Osteoblast (primary cell): ENCODE data around the gene ADCY4. TPM values are rescaled to one million over a fixed set of nuclear protein-coding genes. Genes with fewer than 3 reads are reported as not detected.

ENCODE experiments used
- DNase-seq: peaks from one replicate; pipeline ENCODE4 v3.0.0; 2011; ENCODE audit warnings: low spot score, mixed read lengths; ENCODE audit not compliant: insufficient read length; ENCODE audit errors: missing footprints
- H2AFZ ChIP-seq: 2 replicates; pipeline ENCODE4 v1.6.0; 2011; ENCODE audit warnings: mild to moderate bottlenecking, low read length
- H3K27ac ChIP-seq: 2 replicates; pipeline ENCODE4 v1.5.1; 2011; ENCODE audit warnings: mild to moderate bottlenecking, low read depth, low read length, moderate library complexity
- H3K27me3 ChIP-seq: 2 replicates; pipeline ENCODE4 v1.6.0; 2012; ENCODE audit warnings: mild to moderate bottlenecking, control low read depth, inconsistent platforms, low read length, moderate library complexity; ENCODE audit not compliant: insufficient read depth
- H3K36me3 ChIP-seq: 2 replicates; pipeline ENCODE4 v1.5.1; 2011; ENCODE audit warnings: mild to moderate bottlenecking, low read length, control low read depth, moderate library complexity; ENCODE audit not compliant: insufficient read depth
- H3K4me1 ChIP-seq: 2 replicates; pipeline ENCODE4 v1.5.1; 2011; ENCODE audit warnings: mild to moderate bottlenecking, low read length, control low read depth, moderate library complexity; ENCODE audit not compliant: insufficient read depth
- H3K4me2 ChIP-seq: 2 replicates; pipeline ENCODE4 v1.6.0; 2011; ENCODE audit warnings: mild to moderate bottlenecking, low read length; ENCODE audit not compliant: insufficient read depth
- H3K4me3 ChIP-seq: fragments of 200-600 bp; sonication (generic); 3 replicates; pipeline ENCODE4 v1.5.1; 2012; ENCODE audit warnings: mild to moderate bottlenecking, low read length, inconsistent platforms; ENCODE audit not compliant: insufficient read depth
- H3K79me2 ChIP-seq: 2 replicates; pipeline ENCODE4 v1.6.0; 2012; ENCODE audit warnings: mild to moderate bottlenecking, low read length, control low read depth, inconsistent platforms; ENCODE audit not compliant: insufficient read depth
- H3K9me3 ChIP-seq: 2 replicates; pipeline ENCODE4 v1.5.1; 2011; ENCODE audit warnings: low read depth, low read length, control low read depth
- H4K20me1 ChIP-seq: 2 replicates; pipeline ENCODE4 v1.6.0; 2012; ENCODE audit warnings: mild to moderate bottlenecking, low read length, control low read depth; ENCODE audit not compliant: insufficient read depth
- total RNA-seq: library from RNA; depleted of rRNA; stranded (reverse); fragments of >200 nt; gene quantifications from 2 replicates; pipeline ENCODE4 v1.2.3, GENCODE V29; 2012
- TF ChIP-seq, protein P1 (sequence below): IDR thresholded peaks from 2 replicates; pipeline ENCODE4 v1.5.1; 2011; ENCODE audit warnings: mild to moderate bottlenecking, low read depth, low read length, moderate library complexity; ENCODE audit errors: extremely low read depth

Gene ADCY4
- total RNA-seq, 1 donor: 18.8 TPM

DNA sequence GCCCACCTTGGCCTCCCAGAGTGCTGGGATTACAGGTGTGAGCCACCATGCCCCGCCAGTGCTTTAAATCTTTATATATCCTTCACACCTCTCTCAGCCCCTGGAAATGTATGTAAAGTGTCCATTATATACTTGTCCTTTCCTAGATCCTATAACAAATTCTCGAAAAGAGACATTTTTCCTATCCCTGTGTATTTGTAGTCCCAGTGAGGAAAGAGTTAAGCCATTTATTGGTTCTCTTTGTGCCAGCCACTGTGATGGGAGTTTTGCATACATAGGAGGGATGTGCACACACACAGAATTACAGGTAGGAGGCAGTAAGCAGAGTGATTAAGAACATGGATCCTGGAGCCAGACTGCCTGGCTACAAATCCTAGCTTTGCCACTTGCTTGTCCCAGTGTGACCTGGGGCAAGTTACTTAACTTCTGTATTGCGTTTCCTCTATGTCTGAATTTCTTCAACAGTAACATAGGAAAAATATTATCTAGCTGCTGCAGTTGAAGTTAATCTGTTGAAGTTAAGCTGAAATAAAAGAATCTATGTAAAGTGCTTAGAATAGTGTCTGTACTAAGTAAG is 61.4 kb downstream of the ADCY4 start:
- H4K20me1 ChIP-seq: no peaks in the 10 kb centered on the region
- no peak for DNase-seq
- H3K9me3 ChIP-seq: no peaks in the 10 kb centered on the region
- TF ChIP-seq, protein P1, sequence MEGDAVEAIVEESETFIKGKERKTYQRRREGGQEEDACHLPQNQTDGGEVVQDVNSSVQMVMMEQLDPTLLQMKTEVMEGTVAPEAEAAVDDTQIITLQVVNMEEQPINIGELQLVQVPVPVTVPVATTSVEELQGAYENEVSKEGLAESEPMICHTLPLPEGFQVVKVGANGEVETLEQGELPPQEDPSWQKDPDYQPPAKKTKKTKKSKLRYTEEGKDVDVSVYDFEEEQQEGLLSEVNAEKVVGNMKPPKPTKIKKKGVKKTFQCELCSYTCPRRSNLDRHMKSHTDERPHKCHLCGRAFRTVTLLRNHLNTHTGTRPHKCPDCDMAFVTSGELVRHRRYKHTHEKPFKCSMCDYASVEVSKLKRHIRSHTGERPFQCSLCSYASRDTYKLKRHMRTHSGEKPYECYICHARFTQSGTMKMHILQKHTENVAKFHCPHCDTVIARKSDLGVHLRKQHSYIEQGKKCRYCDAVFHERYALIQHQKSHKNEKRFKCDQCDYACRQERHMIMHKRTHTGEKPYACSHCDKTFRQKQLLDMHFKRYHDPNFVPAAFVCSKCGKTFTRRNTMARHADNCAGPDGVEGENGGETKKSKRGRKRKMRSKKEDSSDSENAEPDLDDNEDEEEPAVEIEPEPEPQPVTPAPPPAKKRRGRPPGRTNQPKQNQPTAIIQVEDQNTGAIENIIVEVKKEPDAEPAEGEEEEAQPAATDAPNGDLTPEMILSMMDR: no peak
- H3K27ac ChIP-seq: no peak overlapping the region
- H3K4me1 ChIP-seq: peaks cover 6% of the 10 kb centered on the region
- peaks cover 13% of the 10 kb centered on the region for H3K36me3 ChIP-seq
- H3K27me3 ChIP-seq: no peaks in the 10 kb centered on the region
- H3K4me2 ChIP-seq: no peak overlapping the region
- peaks cover 7% of the 10 kb centered on the region for H3K79me2 ChIP-seq
- H3K4me3 ChIP-seq: no peak overlapping the region
- no peak overlapping the region for H2AFZ ChIP-seq

DNA sequence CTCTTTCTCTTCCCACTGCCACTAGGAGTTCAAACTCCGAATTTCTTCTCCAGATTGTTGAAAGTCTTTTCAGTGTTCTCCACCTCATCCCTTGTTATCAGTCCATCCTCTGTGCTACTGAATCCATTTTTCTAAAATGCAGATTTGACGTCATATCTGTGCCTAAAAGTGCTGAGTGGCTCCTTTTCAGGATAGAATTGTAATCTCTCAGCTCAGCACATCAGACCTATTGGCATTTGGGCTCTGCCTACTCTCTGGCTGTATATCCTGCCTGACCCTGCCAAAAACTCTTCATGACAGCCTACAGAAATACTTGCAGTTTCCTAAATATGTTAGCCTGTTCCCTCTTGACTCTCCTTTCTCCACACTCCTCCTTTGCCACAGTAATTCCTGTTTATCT is 62.4 kb downstream of the ADCY4 start:
- DNase-seq: no peak
- H3K36me3 ChIP-seq: peaks cover 20% of the 10 kb centered on the region

DNA sequence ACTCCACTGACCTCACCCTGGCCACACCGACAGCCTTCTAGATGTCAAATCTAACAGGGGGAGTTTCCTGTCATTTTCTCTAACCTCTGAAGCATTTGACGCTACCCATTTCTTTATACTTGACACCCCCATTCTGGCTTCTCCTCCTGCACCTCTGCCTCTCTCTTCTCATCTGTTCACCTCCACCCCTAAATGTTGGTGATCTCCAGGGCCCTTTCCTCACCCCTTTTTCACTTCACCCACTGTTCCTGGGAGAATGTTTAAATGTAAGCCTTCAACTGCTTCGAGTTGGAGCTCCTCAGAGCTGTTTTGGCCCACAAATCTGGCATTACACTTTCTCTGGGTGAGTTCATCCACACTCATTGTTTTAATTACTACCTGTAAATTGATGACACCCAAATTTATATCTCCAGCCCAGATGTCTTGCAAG is 63.0 kb downstream of the ADCY4 start:
- H3K4me2 ChIP-seq: peak overlapping the region; percentile 94
- H3K4me3 ChIP-seq: peak overlapping the region; percentile 100
- no peaks in the 10 kb centered on the region for H3K27me3 ChIP-seq
- H4K20me1 ChIP-seq: no peaks in the 10 kb centered on the region
- H2AFZ ChIP-seq: peak overlapping the region; percentile 99
- no peak for DNase-seq
- peaks cover 7% of the 10 kb centered on the region for H3K79me2 ChIP-seq
- TF ChIP-seq, protein P1: no peak
- no peaks in the 10 kb centered on the region for H3K9me3 ChIP-seq
- H3K36me3 ChIP-seq: peaks cover 26% of the 10 kb centered on the region
- H3K27ac ChIP-seq: peak overlapping the region; percentile 96
- H3K4me1 ChIP-seq: peaks cover 6% of the 10 kb centered on the region

More for the DNA sequence above, 62.4 kb downstream of the ADCY4 start:
- TF ChIP-seq, protein P1: no peak
- Histone ChIP-seq H3K4me3 (no peak overlapping the region), H3K9me3 (no peaks in the 10 kb centered on the region), H3K4me2 (no peak overlapping the region), H2AFZ (no peak overlapping the region), H3K4me1 (peaks cover 6% of the 10 kb centered on the region), H3K27me3 (no peaks in the 10 kb centered on the region), H3K27ac (no peak overlapping the region), H4K20me1 (no peaks in the 10 kb centered on the region), H3K79me2 (peaks cover 7% of the 10 kb centered on the region)

DNA sequence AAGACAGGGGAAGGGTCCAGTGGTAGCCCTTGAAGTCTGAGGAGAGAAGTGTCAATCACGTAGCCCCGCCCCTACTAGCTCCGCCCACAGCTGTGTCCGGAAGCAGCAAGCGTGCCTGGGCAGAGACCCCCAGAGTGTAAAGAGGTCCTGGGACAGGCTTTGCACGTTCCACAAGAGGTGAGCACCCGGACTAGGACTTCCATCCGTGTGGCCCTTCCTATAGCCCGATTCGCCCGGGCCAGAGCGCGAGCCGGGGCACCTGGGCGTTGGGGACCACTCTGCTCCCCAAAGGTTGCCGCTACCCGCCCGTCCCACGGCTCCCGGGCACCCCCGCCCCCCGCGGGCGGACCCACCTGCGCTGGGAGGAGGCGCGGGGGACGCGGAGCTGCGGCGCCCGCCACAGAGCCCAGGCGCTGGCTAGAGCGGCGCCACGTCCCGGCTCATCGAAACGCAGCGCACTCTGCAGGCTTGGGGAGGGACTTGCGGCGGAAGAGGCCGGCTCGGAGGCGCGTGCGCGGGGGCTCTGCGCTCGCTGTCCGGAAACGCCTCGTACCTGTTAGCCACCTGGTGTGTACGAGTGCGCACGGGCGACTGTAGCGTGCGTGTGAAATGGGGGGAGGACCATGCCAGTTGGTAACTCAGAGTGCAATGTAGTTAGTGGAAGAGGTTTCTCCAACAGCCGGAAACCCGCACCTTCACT is 63.6 kb downstream of the ADCY4 start, which contains the start of gene RABGGTA:
Gene RABGGTA (minus strand): TSS at position 464 of the 700 bp plus-strand sequence. CDS start 482 bp downstream, outside the sequence.
- peak; percentile 99 for DNase-seq
- peak within 1 kb of the TSS; percentile 94 for H3K4me2 ChIP-seq
- peak within 1 kb of the TSS; percentile 99 for H2AFZ ChIP-seq
- H3K9me3 ChIP-seq: no peaks in the 10 kb centered on the region
- TF ChIP-seq, protein P1: peak; percentile 62
- H3K79me2 ChIP-seq: peaks cover 7% of the 10 kb centered on the region
- H3K4me1 ChIP-seq: peaks cover 6% of the 10 kb centered on the region
- H3K4me3 ChIP-seq: peak within 1 kb of the TSS; percentile 100
- H3K36me3 ChIP-seq: peaks cover 32% of the 10 kb centered on the region
- no peaks in the 10 kb centered on the region for H3K27me3 ChIP-seq
- H4K20me1 ChIP-seq: no peaks in the 10 kb centered on the region
- H3K27ac ChIP-seq: peak within 1 kb of the TSS; percentile 96
